Activated CD8-positive, alpha-beta memory T cell treated with anti-CD3 and anti-CD28 coated beads for 36 hours (primary cell): ENCODE data around the gene THYN1. TPM values are rescaled to one million over a fixed set of nuclear protein-coding genes. Genes with fewer than 3 reads are reported as not detected.
"Not testable (repeated sequence)": the region's sequence is repeated elsewhere in the genome, so short reads cannot be mapped to it uniquely, and the experiment has no call there.

Experiments used
- CTCF ChIA-PET: fragments of 350-600 bp; sonication (Branson Sonifier 250); formaldehyde crosslinking; loops from one replicate; lab custom pipeline; 2021; ENCODE audit warnings: antibody characterized with exemption; lab: Charles Lee
- POLR2A ChIA-PET: fragments of 350-600 bp; sonication (Branson Sonifier 250); formaldehyde crosslinking; loops from one replicate; lab custom pipeline; 2021; ENCODE audit warnings: antibody characterized with exemption; lab: Charles Lee
- total RNA-seq, 2 experiments: library from RNA; stranded (reverse); gene quantifications; one replicate each; pipeline ENCODE4 v1.2.3, GENCODE V29; 2021

Gene THYN1
- 10 to 100 TPM; 66.4 to 73.2 TPM for total RNA-seq

GRCh38 chr11:134253188-134253993 lies at the start of gene THYN1, which contains the start of gene ACAD8:
THYN1 (minus strand) TSS chr11:134253352; CDS start chr11:134252882, 470 bp downstream.
ACAD8 (plus strand) TSS chr11:134253568; CDS start chr11:134253601, 33 bp downstream.
- ChIA-PET POLR2A (interaction anchor here (0.9 to 3.1 kb wide), 3 partner anchors 9 to 29 kb away, joined by 3 to 19 read pairs (median 13); partner anchors contain the start of genes GLB1L3 and VPS26B), CTCF (interaction anchor here (1.0 to 1.2 kb wide), 2 partner anchors 12 to 16 kb away, joined by 3 to 4 read pairs; no protein-coding TSS in a partner anchor)

GRCh38 chr11:134294664-134295063 lies 41.5 kb upstream of the THYN1 start:
- ChIA-PET CTCF (interaction anchor here (0.7 kb wide), 1 partner anchor 19 kb away, joined by 3 read pairs; the partner anchor contains the start of gene GLB1L3), POLR2A (no interaction called here)

GRCh38 chr11:134293119-134294113 lies 40.3 kb upstream of the THYN1 start:
- CTCF ChIA-PET = interaction anchor here (0.7 to 1.2 kb wide), 2 partner anchors 17 to 60 kb away, joined by 3 read pairs; partner anchors contain the start of gene GLB1L3
- POLR2A ChIA-PET = no interaction called here

GRCh38 chr11:134292661-134293060 lies 39.5 kb upstream of the THYN1 start:
- CTCF ChIA-PET = no interaction called here
- POLR2A ChIA-PET = no interaction called here

GRCh38 chr11:134291196-134291595 lies 38.0 kb upstream of the THYN1 start:
- POLR2A ChIA-PET = no interaction called here
- CTCF ChIA-PET = no interaction called here

GRCh38 chr11:134290646-134291045 lies 37.5 kb upstream of the THYN1 start:
- POLR2A ChIA-PET = no interaction called here
- CTCF ChIA-PET = no interaction called here

- CTCF ChIA-PET = interaction anchor here (0.8 kb wide), 1 partner anchor 14 kb away, joined by 3 read pairs; the partner anchor contains the start of gene GLB1L3
- POLR2A ChIA-PET = no interaction called here
Observed at GRCh38 chr11:134289789-134290188, 36.6 kb upstream of the THYN1 start.

GRCh38 chr11:134289167-134289566 lies 36.0 kb upstream of the THYN1 start:
- POLR2A ChIA-PET = no interaction called here
- CTCF ChIA-PET = no interaction called here

- ChIA-PET CTCF (no interaction called here), POLR2A (no interaction called here)
Observed at GRCh38 chr11:134288486-134288885, 35.3 kb upstream of the THYN1 start.

GRCh38 chr11:134287561-134287960 lies 34.4 kb upstream of the THYN1 start:
- CTCF ChIA-PET = no interaction called here
- POLR2A ChIA-PET = no interaction called here

GRCh38 chr11:134284349-134284748 lies 31.2 kb upstream of the THYN1 start:
- POLR2A ChIA-PET, CTCF ChIA-PET: not testable (repeated sequence)

- POLR2A ChIA-PET = interaction anchor here (0.8 kb wide), 1 partner anchor 11 kb away, joined by 3 read pairs; no protein-coding TSS in a partner anchor
- CTCF ChIA-PET = no interaction called here
Observed at GRCh38 chr11:134283461-134284230, 30.5 kb upstream of the THYN1 start.

GRCh38 chr11:134282121-134283045 lies 29.2 kb upstream of the THYN1 start:
- CTCF ChIA-PET = no interaction called here
- POLR2A ChIA-PET = no interaction called here

- POLR2A ChIA-PET, CTCF ChIA-PET: not testable (repeated sequence)
Observed at GRCh38 chr11:134281635-134282034, 28.5 kb upstream of the THYN1 start.

- POLR2A ChIA-PET = no interaction called here
Observed at GRCh38 chr11:134278356-134278755, 25.2 kb upstream of the THYN1 start.

GRCh38 chr11:134277183-134278001 lies 24.2 kb upstream of the THYN1 start:
- ChIA-PET POLR2A (no interaction called here), CTCF (interaction anchor here (0.5 to 1.5 kb wide), 2 partner anchors 49 to 50 kb away, joined by 3 read pairs; no protein-coding TSS in a partner anchor)

More at GRCh38 chr11:134278356-134278755, 25.2 kb upstream of the THYN1 start:
- CTCF ChIA-PET = interaction anchor here (1.7 kb wide), 1 partner anchor 17 kb away, joined by 4 read pairs; no protein-coding TSS in a partner anchor
